Measurements from ENCODE around the gene BATF3.

Gene BATF3

GRCh38 chr1:212710566-212710965 lies 10.9 kb upstream of the BATF3 start:
- Histone ChIP-seq H3K9me3 (ENCODE audit: insufficient read depth, low read length, severe bottlenecking) (no peaks in the 10 kb centered on the region), H3K4me3 (ENCODE audit: low read depth in 1 of 2, low read length in 2 of 2) (no peak overlapping the region), H3K27me3 (ENCODE audit: insufficient read depth, low read length, poor library complexity) (no peaks in the 10 kb centered on the region), H3K27ac (ENCODE audit: low read length) (no peak overlapping the region), H3K79me2 (ENCODE audit: insufficient read depth, low read length) (no peaks in the 10 kb centered on the region), H3K36me3 (ENCODE audit: insufficient read depth, low read length) (no peaks in the 10 kb centered on the region), H3K4me1 (ENCODE audit: insufficient read depth, low read length) (no peaks in the 10 kb centered on the region), H3K9ac (ENCODE audit: low read depth, low read length) (no peak overlapping the region), H3K4me2 (ENCODE audit: insufficient read depth, low read length) (no peak overlapping the region), H4K20me1 (ENCODE audit: insufficient read depth, low read length) (no peaks in the 10 kb centered on the region), H2AFZ (ENCODE audit: low read depth, low read length) (no peak overlapping the region)
- no peak for TF ChIP-seq CTCF (IDR thresholded peaks at IDR 0.05; ENCODE audit: borderline replicate concordance, extremely low read depth, low read length, poor library complexity, severe bottlenecking)
- no peak for TF ChIP-seq EZH2 (IDR thresholded peaks at IDR 0.05; ENCODE audit: borderline replicate concordance, low read depth, low read length, severe bottlenecking)
- ATAC-seq (ENCODE audit: insufficient read depth, low read depth) (no peak), DNase-seq (no peak)

- TF ChIP-seq CTCF (IDR thresholded peaks at IDR 0.05; ENCODE audit: borderline replicate concordance, extremely low read depth, low read length, poor library complexity, severe bottlenecking): no peak
- no peak for TF ChIP-seq EZH2 (IDR thresholded peaks at IDR 0.05; ENCODE audit: borderline replicate concordance, low read depth, low read length, severe bottlenecking)
- peaks cover 11% of the 10 kb centered on the region for H3K27me3 ChIP-seq (ENCODE audit: insufficient read depth, low read length, poor library complexity)
- no peaks in the 10 kb centered on the region for H3K79me2 ChIP-seq (ENCODE audit: insufficient read depth, low read length)
- no peak overlapping the region for H3K4me3 ChIP-seq (ENCODE audit: low read depth in 1 of 2, low read length in 2 of 2)
- no peaks in the 10 kb centered on the region for H4K20me1 ChIP-seq (ENCODE audit: insufficient read depth, low read length)
- H3K4me2 ChIP-seq (ENCODE audit: insufficient read depth, low read length): no peak overlapping the region
- H3K4me1 ChIP-seq (ENCODE audit: insufficient read depth, low read length): peaks cover 13% of the 10 kb centered on the region
- ATAC-seq (ENCODE audit: insufficient read depth, low read depth) (no peak), DNase-seq (no peak)
- H3K9ac ChIP-seq (ENCODE audit: low read depth, low read length): no peak overlapping the region
- H3K9me3 ChIP-seq (ENCODE audit: insufficient read depth, low read length, severe bottlenecking): no peaks in the 10 kb centered on the region
- H3K36me3 ChIP-seq (ENCODE audit: insufficient read depth, low read length): no peaks in the 10 kb centered on the region
- no peak overlapping the region for H2AFZ ChIP-seq (ENCODE audit: low read depth, low read length)
- no peak overlapping the region for H3K27ac ChIP-seq (ENCODE audit: low read length)
Measured at GRCh38 chr1:212703991-212704564, 4.4 kb upstream of the BATF3 start.

GRCh38 chr1:212702672-212703071 lies 3.0 kb upstream of the BATF3 start:
- Histone ChIP-seq H3K27ac (ENCODE audit: low read length) (no peak overlapping the region), H3K27me3 (ENCODE audit: insufficient read depth, low read length, poor library complexity) (peaks cover 15% of the 10 kb centered on the region), H3K4me1 (ENCODE audit: insufficient read depth, low read length) (peaks cover 25% of the 10 kb centered on the region), H3K4me3 (ENCODE audit: low read depth in 1 of 2, low read length in 2 of 2) (no peak overlapping the region), H2AFZ (ENCODE audit: low read depth, low read length) (no peak overlapping the region), H3K9me3 (ENCODE audit: insufficient read depth, low read length, severe bottlenecking) (no peaks in the 10 kb centered on the region), H3K4me2 (ENCODE audit: insufficient read depth, low read length) (no peak overlapping the region), H4K20me1 (ENCODE audit: insufficient read depth, low read length) (no peaks in the 10 kb centered on the region), H3K9ac (ENCODE audit: low read depth, low read length) (no peak overlapping the region), H3K36me3 (ENCODE audit: insufficient read depth, low read length) (no peaks in the 10 kb centered on the region), H3K79me2 (ENCODE audit: insufficient read depth, low read length) (no peaks in the 10 kb centered on the region)
- ATAC-seq (ENCODE audit: insufficient read depth, low read depth): no peak
- TF ChIP-seq CTCF (IDR thresholded peaks at IDR 0.05; ENCODE audit: borderline replicate concordance, extremely low read depth, low read length, poor library complexity, severe bottlenecking): no peak
- TF ChIP-seq EZH2 (IDR thresholded peaks at IDR 0.05; ENCODE audit: borderline replicate concordance, low read depth, low read length, severe bottlenecking): no peak
- no peak for DNase-seq

- H3K4me3 ChIP-seq (ENCODE audit: low read depth in 1 of 2, low read length in 2 of 2): no peak overlapping the region
- no peak overlapping the region for H2AFZ ChIP-seq (ENCODE audit: low read depth, low read length)
- no peak overlapping the region for H3K27ac ChIP-seq (ENCODE audit: low read length)
- no peaks in the 10 kb centered on the region for H3K9me3 ChIP-seq (ENCODE audit: insufficient read depth, low read length, severe bottlenecking)
- H3K36me3 ChIP-seq (ENCODE audit: insufficient read depth, low read length): no peaks in the 10 kb centered on the region
- TF ChIP-seq CTCF (IDR thresholded peaks at IDR 0.05; ENCODE audit: borderline replicate concordance, extremely low read depth, low read length, poor library complexity, severe bottlenecking) (no peak), EZH2 (IDR thresholded peaks at IDR 0.05; ENCODE audit: borderline replicate concordance, low read depth, low read length, severe bottlenecking) (no peak)
- H3K4me2 ChIP-seq (ENCODE audit: insufficient read depth, low read length): no peak overlapping the region
- no peaks in the 10 kb centered on the region for H4K20me1 ChIP-seq (ENCODE audit: insufficient read depth, low read length)
- DNase-seq: no peak
- H3K27me3 ChIP-seq (ENCODE audit: insufficient read depth, low read length, poor library complexity): peaks cover 15% of the 10 kb centered on the region
- ATAC-seq (ENCODE audit: insufficient read depth, low read depth): no peak
- H3K9ac ChIP-seq (ENCODE audit: low read depth, low read length): no peak overlapping the region
- peaks cover 25% of the 10 kb centered on the region for H3K4me1 ChIP-seq (ENCODE audit: insufficient read depth, low read length)
- no peaks in the 10 kb centered on the region for H3K79me2 ChIP-seq (ENCODE audit: insufficient read depth, low read length)
Measured at GRCh38 chr1:212701910-212702309, 2.3 kb upstream of the BATF3 start.

Measured in DND-41 (cell line).